COLO668 (cell line): ENCODE results near the gene B4GALT6.

ENCODE experiments used
- DNase-seq: peaks from one replicate; lab custom pipeline; 2025; ENCODE audit not compliant: unreplicated experiment; lab: John Stamatoyannopoulos, UW

The B4GALT6 gene

GRCh38 chr18:31636387-31636786 lies 48.0 kb downstream of the B4GALT6 start:
- DNase-seq, result no peak

- no peak for DNase-seq
Observed at GRCh38 chr18:31634331-31634713, 50.1 kb downstream of the B4GALT6 start.

GRCh38 chr18:31633392-31634330 lies 50.7 kb downstream of the B4GALT6 start:
- DNase-seq, result no peak

- DNase-seq, result no peak
Observed at GRCh38 chr18:31632356-31632755, 52.0 kb downstream of the B4GALT6 start.

- no peak for DNase-seq
Observed at GRCh38 chr18:31631526-31631925, 52.9 kb downstream of the B4GALT6 start.

- DNase-seq, result no peak
Observed at GRCh38 chr18:31630549-31630948, 53.8 kb downstream of the B4GALT6 start.

- no peak for DNase-seq
Observed at GRCh38 chr18:31626409-31626808, 58.0 kb downstream of the B4GALT6 start.

- DNase-seq, result no peak
Observed at GRCh38 chr18:31624892-31625640, 59.3 kb downstream of the B4GALT6 start.

GRCh38 chr18:31619291-31619690 lies 65.1 kb downstream of the B4GALT6 start:
- no peak for DNase-seq

GRCh38 chr18:31618801-31619200 lies 65.6 kb downstream of the B4GALT6 start:
- DNase-seq, result no peak

- DNase-seq, result no peak
Observed at GRCh38 chr18:31617031-31617717, 67.2 kb downstream of the B4GALT6 start.

- no peak for DNase-seq
Observed at GRCh38 chr18:31616586-31616985, 67.8 kb downstream of the B4GALT6 start.

- DNase-seq, result no peak
Observed at GRCh38 chr18:31614044-31614443, 70.3 kb downstream of the B4GALT6 start.

- no peak for DNase-seq
Observed at GRCh38 chr18:31612124-31612523, 72.3 kb downstream of the B4GALT6 start.

- no peak for DNase-seq
Observed at GRCh38 chr18:31611511-31611910, 72.9 kb downstream of the B4GALT6 start.

- DNase-seq, result peak; percentile 18
Observed at GRCh38 chr18:31610286-31611205, 73.8 kb downstream of the B4GALT6 start.

- no peak for DNase-seq
Observed at GRCh38 chr18:31609886-31610285, 74.5 kb downstream of the B4GALT6 start.

GRCh38 chr18:31607384-31607783 lies 77.0 kb downstream of the B4GALT6 start:
- no peak for DNase-seq

- DNase-seq, result no peak
Observed at GRCh38 chr18:31606265-31606664, 78.1 kb downstream of the B4GALT6 start.

- no peak for DNase-seq
Observed at GRCh38 chr18:31603315-31603714, 81.1 kb downstream of the B4GALT6 start.
